GM12878 (cell line): ENCODE data around the gene MBD2.

Experiments
- CEBPB ChIP-seq, 2 experiments: fragments of 150-350 bp in 1 of 2; IDR thresholded peaks; 2 replicates each; pipeline ENCODE4 v1.6.1; 2012 to 2014; ENCODE audit warnings: low read depth in 2 of 2, low read length in 2 of 2, borderline replicate concordance in 1 of 2, inconsistent platforms in 1 of 2
- CTCF ChIP-seq, 3 experiments: IDR thresholded peaks in 2 of 3; conservative IDR thresholded peaks in 1 of 3; 2 replicates each; pipeline ENCODE4 v1.5.1; 2011; ENCODE audit warnings: low read depth in 3 of 3, low read length in 3 of 3, mild to moderate bottlenecking in 3 of 3, control low read depth in 2 of 3, moderate library complexity in 2 of 3, inconsistent platforms in 1 of 3, mixed read lengths in 1 of 3; ENCODE audit not compliant: control insufficient read depth in 2 of 3, insufficient read depth in 1 of 3; ENCODE audit errors: extremely low read depth in 1 of 3
- E4F1 ChIP-seq: fragments of 450-650 bp; IDR thresholded peaks from 2 replicates; pipeline ENCODE4 v1.6.1; 2018; ENCODE audit warnings: borderline replicate concordance, mild to moderate bottlenecking; ENCODE audit not compliant: partially characterized antibody
- FOXM1 ChIP-seq: IDR thresholded peaks from 2 replicates; pipeline ENCODE4 v1.6.1; 2012; ENCODE audit warnings: low read depth, mild to moderate bottlenecking, inconsistent platforms, low read length, moderate library complexity
- PBX3 ChIP-seq: IDR thresholded peaks from 2 replicates; pipeline ENCODE4 v1.6.1; 2011; ENCODE audit warnings: mild to moderate bottlenecking, low read depth, low read length, moderate library complexity; ENCODE audit not compliant: insufficient replicate concordance

GRCh38 chr18:54151376-54151775, 73.1 kb downstream of the MBD2 start:
- TF ChIP-seq CTCF (IDR thresholded peaks at IDR 0.05 in 2 of 3, conservative IDR thresholded peaks at IDR 0.05 in 1 of 3; ENCODE audit: control insufficient read depth in 2 of 3, extremely low read depth in 1 of 3, insufficient read depth in 1 of 3, low read depth in 3 of 3, low read length in 3 of 3) = no peak
- no peak for TF ChIP-seq E4F1
- no peak for TF ChIP-seq CEBPB (IDR thresholded peaks at IDR 0.05; ENCODE audit: borderline replicate concordance in 1 of 2, low read depth in 2 of 2, low read length in 2 of 2)
- no peak for TF ChIP-seq FOXM1
- TF ChIP-seq PBX3 = no peak
